22Rv1 (cell line): ENCODE results near the gene TMEM154.

Experiments used
- H3K27ac ChIP-seq: fragments of 450-650 bp; 2 replicates; pipeline ENCODE4 v1.5.1; 2017
- CTCF ChIP-seq: fragments of 450-650 bp; IDR thresholded peaks from 2 replicates; pipeline ENCODE4 v1.5.1; 2017; ENCODE audit warnings: mild to moderate bottlenecking
- ZFX ChIP-seq: fragments of 450-650 bp; IDR thresholded peaks from 2 replicates; pipeline ENCODE4 v1.6.1; 2017; ENCODE audit warnings: antibody characterized with exemption, borderline replicate concordance

The TMEM154 gene

GRCh38 chr4:152594057-152594456, 85.7 kb downstream of the TMEM154 start:
- TF ChIP-seq ZFX = no peak
- TF ChIP-seq CTCF = no peak
- H3K27ac ChIP-seq = no peak overlapping the region

DNA sequence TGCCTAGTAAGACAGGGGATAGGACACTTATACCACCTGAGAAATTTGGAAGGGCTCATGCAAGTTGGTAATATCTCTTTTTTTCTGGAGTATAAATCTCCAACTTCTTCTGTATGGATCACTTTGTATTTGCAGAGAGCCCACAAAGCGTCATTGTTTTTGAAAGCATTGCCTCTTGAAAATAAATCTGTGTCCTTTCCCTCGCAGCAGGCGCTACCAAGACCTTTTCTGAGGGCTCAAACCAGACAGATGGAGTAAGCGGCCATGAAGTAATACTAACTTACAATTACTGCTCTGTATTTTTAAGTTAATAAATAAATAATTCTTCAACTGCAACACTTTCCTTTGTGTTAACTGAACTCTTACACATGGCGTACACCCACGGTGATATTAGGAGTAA, 87.9 kb downstream of the TMEM154 start:
- TF ChIP-seq CTCF = no peak
- no peak for TF ChIP-seq ZFX
- no peak overlapping the region for H3K27ac ChIP-seq

GRCh38 chr4:152591396-152591795, 88.4 kb downstream of the TMEM154 start:
- no peak for TF ChIP-seq ZFX
- TF ChIP-seq CTCF = no peak
- no peak overlapping the region for H3K27ac ChIP-seq

DNA sequence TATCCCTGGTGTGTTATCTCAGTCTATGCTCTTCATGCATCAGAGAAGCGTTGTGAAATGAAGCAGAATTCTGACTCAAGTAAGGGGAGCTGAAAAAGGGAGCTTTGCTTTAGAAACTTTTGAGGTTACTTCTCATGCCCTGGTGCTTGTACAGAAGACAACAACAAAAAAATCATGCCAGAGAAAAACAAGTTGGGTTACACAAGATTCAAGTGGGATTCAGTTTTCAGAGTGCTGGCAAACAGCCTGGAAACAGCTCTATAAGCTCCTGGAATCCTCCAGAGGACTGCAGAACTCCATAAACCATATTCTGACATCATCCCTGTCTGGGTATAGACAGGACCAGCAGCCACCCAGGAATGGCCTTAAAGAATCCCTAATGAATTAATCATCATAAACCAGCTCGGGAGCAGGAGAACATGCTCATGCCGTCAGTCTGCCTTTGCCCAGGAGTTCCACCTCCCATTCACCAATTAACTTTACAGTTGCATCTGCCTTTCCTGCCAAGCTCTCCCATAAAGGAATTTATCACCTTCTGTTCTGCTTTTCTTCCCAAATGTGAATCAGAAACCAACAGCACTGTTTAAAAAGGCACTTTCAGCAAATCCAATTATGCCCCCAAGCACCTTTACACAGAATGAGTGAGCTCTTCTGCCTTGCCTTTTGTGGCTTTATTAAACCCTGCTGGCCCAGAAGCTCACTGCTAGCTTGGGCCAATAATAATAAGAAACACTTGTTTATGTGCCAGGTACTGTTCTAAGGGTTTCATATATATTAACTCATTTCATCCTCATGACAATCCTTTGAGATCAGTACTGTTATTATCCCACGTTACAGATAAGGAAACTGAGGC, 89.4 kb downstream of the TMEM154 start:
- TF ChIP-seq ZFX (no peak), CTCF (no peak)
- no peak overlapping the region for H3K27ac ChIP-seq

GRCh38 chr4:152588869-152589268, 90.9 kb downstream of the TMEM154 start:
- H3K27ac ChIP-seq = no peak overlapping the region
- TF ChIP-seq ZFX (no peak), CTCF (no peak)

DNA sequence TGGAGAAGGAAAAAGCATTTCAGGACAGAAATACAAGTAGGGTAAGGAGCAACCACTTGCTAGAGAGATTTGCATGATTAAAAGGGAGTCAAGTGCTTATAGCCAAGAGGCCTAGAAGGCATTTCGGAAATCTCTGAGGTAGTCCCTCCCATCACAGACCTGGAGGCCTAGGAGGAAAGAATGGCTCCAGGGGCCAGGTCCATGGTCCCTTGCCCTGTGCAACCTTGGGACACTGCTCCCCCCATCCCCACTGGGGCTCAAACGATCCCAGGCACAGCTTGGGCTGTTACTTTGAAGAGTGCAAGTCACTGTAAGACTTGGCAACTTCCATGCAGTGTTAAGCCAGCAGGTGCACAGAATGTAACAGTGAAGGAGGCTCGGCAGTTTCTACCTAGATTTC, 92.7 kb downstream of the TMEM154 start:
- TF ChIP-seq ZFX (no peak), CTCF (no peak)
- no peak overlapping the region for H3K27ac ChIP-seq

DNA sequence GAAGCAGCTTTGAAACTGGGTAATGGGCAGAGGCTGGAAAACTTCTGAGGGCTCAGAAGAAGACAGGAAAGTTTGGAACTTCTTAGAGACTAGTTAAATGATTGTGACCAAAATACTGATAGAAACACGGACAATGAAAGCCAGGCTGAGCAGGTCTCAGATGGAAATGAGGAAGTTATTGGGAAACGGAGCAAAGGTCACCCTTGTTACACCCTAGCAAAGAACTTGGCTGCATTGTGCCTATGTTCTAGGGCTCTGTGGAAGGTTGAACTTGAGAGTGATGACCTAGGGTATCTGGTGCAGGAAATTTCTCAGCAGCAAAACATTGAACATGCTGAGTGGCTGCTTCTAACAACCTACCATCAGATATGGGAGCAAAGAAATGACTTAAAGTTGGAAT, 93.1 kb downstream of the TMEM154 start:
- TF ChIP-seq CTCF (no peak), ZFX (no peak)
- H3K27ac ChIP-seq = no peak overlapping the region
